ENCODE results near the gene ZNF263. TPM values are rescaled to one million over a fixed set of nuclear protein-coding genes. Genes with fewer than 3 reads are reported as not detected.
A peak's percentile ranks its signal among the peaks of the same experiment; 100 is the strongest.

Gene ZNF263
- total and polyA plus RNA-seq, 2 donors: 26.3 to 30.2 TPM

GRCh38 chr16:3281222-3281820 is 2.0 kb upstream of the ZNF263 start:
- peaks cover 16 to 20% of the 10 kb centered on the region in 2 donors for H3K4me1 ChIP-seq (ENCODE audit: control insufficient read depth in 2 of 2, insufficient read depth in 2 of 2, low read length in 2 of 2)
- WGBS: 98% methylated on average over 6 of the region's 6 CpGs
- peaks cover 0 to 2% of the 10 kb centered on the region in 2 donors for H3K27me3 ChIP-seq (ENCODE audit: control insufficient read depth in 2 of 2, insufficient read depth in 1 of 2, low read length in 1 of 2)
- H3K27ac ChIP-seq (ENCODE audit: low read depth in 1 of 2, low read length in 1 of 2): no peak overlapping the region
- DNase-seq (ENCODE audit: low read depth in 6 of 9, low spot score in 9 of 9): no peak
- H3K9me3 ChIP-seq (ENCODE audit: control insufficient read depth in 2 of 2, insufficient read depth in 1 of 2, low read length in 1 of 2): peaks cover 3 to 25% of the 10 kb centered on the region in 2 donors
- H3K36me3 ChIP-seq (ENCODE audit: control insufficient read depth in 2 of 2, insufficient read depth in 2 of 2, low read length in 1 of 2): peaks cover 14 to 15% of the 10 kb centered on the region in 2 donors
- no peak overlapping the region for H3K4me3 ChIP-seq (ENCODE audit: low read length in 2 of 2)

- WGBS: 15% methylated on average over 29 of the region's 29 CpGs
- peaks cover 16 to 20% of the 10 kb centered on the region in 2 donors for H3K4me1 ChIP-seq (ENCODE audit: control insufficient read depth in 2 of 2, insufficient read depth in 2 of 2, low read length in 2 of 2)
- DNase-seq (ENCODE audit: low read depth in 6 of 9, low spot score in 9 of 9): peak in 4 of 9 donors; percentile 12 to 18 (median 13)
- H3K9me3 ChIP-seq (ENCODE audit: control insufficient read depth in 2 of 2, insufficient read depth in 1 of 2, low read length in 1 of 2): peaks cover 6 to 31% of the 10 kb centered on the region in 2 donors
- H3K36me3 ChIP-seq (ENCODE audit: control insufficient read depth in 2 of 2, insufficient read depth in 2 of 2, low read length in 1 of 2): peaks cover 20 to 24% of the 10 kb centered on the region in 2 donors
- H3K27ac ChIP-seq (ENCODE audit: low read depth in 1 of 2, low read length in 1 of 2): peak overlapping the region; percentile 99
- H3K4me3 ChIP-seq (ENCODE audit: low read length in 2 of 2): peak overlapping the region; percentile 80 to 83
- peaks cover 0 to 2% of the 10 kb centered on the region in 2 donors for H3K27me3 ChIP-seq (ENCODE audit: control insufficient read depth in 2 of 2, insufficient read depth in 1 of 2, low read length in 1 of 2)
Measured at GRCh38 chr16:3282103-3282729, 1.1 kb upstream of the ZNF263 start.

GRCh38 chr16:3283543-3284447 is 504 bp downstream of the ZNF263 start:
- peaks cover 9 to 42% of the 10 kb centered on the region in 2 donors for H3K9me3 ChIP-seq (ENCODE audit: control insufficient read depth in 2 of 2, insufficient read depth in 1 of 2, low read length in 1 of 2)
- H3K4me3 ChIP-seq (ENCODE audit: low read length in 2 of 2): peak overlapping the region; percentile 80 to 83
- no peaks in the 10 kb centered on the region for H3K27me3 ChIP-seq (ENCODE audit: control insufficient read depth in 2 of 2, insufficient read depth in 1 of 2, low read length in 1 of 2)
- peaks cover 16 to 20% of the 10 kb centered on the region in 2 donors for H3K4me1 ChIP-seq (ENCODE audit: control insufficient read depth in 2 of 2, insufficient read depth in 2 of 2, low read length in 2 of 2)
- H3K27ac ChIP-seq (ENCODE audit: low read depth in 1 of 2, low read length in 1 of 2): peak overlapping the region; percentile 99
- peak in 1 of 9 donors; percentile 13 for DNase-seq (ENCODE audit: low read depth in 6 of 9, low spot score in 9 of 9)
- WGBS: 8% methylated on average over 56 of the region's 56 CpGs
- H3K36me3 ChIP-seq (ENCODE audit: control insufficient read depth in 2 of 2, insufficient read depth in 2 of 2, low read length in 1 of 2): peaks cover 26 to 34% of the 10 kb centered on the region in 2 donors

GRCh38 chr16:3285131-3285530 is 1.8 kb downstream of the ZNF263 start:
- no peaks in the 10 kb centered on the region for H3K27me3 ChIP-seq (ENCODE audit: control insufficient read depth in 2 of 2, insufficient read depth in 1 of 2, low read length in 1 of 2)
- no peak overlapping the region for H3K27ac ChIP-seq (ENCODE audit: low read depth in 1 of 2, low read length in 1 of 2)
- H3K4me1 ChIP-seq (ENCODE audit: control insufficient read depth in 2 of 2, insufficient read depth in 2 of 2, low read length in 2 of 2): peaks cover 16 to 20% of the 10 kb centered on the region in 2 donors
- H3K9me3 ChIP-seq (ENCODE audit: control insufficient read depth in 2 of 2, insufficient read depth in 1 of 2, low read length in 1 of 2): peaks cover 20 to 53% of the 10 kb centered on the region in 2 donors
- peaks cover 39 to 48% of the 10 kb centered on the region in 2 donors for H3K36me3 ChIP-seq (ENCODE audit: control insufficient read depth in 2 of 2, insufficient read depth in 2 of 2, low read length in 1 of 2)
- no peak for DNase-seq (ENCODE audit: low read depth in 6 of 9, low spot score in 9 of 9)
- 98% methylated on average over 6 of the region's 6 CpGs for WGBS
- no peak overlapping the region for H3K4me3 ChIP-seq (ENCODE audit: low read length in 2 of 2)

GRCh38 chr16:3289998-3290673 is 6.8 kb downstream of the ZNF263 start:
- H3K27ac ChIP-seq (ENCODE audit: low read depth in 1 of 2, low read length in 1 of 2): no peak overlapping the region
- H3K36me3 ChIP-seq (ENCODE audit: control insufficient read depth in 2 of 2, insufficient read depth in 2 of 2, low read length in 1 of 2): peaks cover 61 to 71% of the 10 kb centered on the region in 2 donors
- no peak overlapping the region for H3K4me3 ChIP-seq (ENCODE audit: low read length in 2 of 2)
- H3K4me1 ChIP-seq (ENCODE audit: control insufficient read depth in 2 of 2, insufficient read depth in 2 of 2, low read length in 2 of 2): peaks cover 0 to under 1% of the 10 kb centered on the region in 2 donors
- whole genome bisulfite sequencing: 98% methylated on average over 16 of the region's 16 CpGs
- DNase-seq (ENCODE audit: low read depth in 6 of 9, low spot score in 9 of 9): no peak
- peaks cover 0 to 1% of the 10 kb centered on the region in 2 donors for H3K27me3 ChIP-seq (ENCODE audit: control insufficient read depth in 2 of 2, insufficient read depth in 1 of 2, low read length in 1 of 2)
- H3K9me3 ChIP-seq (ENCODE audit: control insufficient read depth in 2 of 2, insufficient read depth in 1 of 2, low read length in 1 of 2): peaks cover 37 to 80% of the 10 kb centered on the region in 2 donors

- Histone ChIP-seq H3K4me3 (ENCODE audit: low read length in 2 of 2) (no peak overlapping the region), H3K27me3 (ENCODE audit: control insufficient read depth in 2 of 2, insufficient read depth in 1 of 2, low read length in 1 of 2) (peaks cover 0 to 7% of the 10 kb centered on the region in 2 donors), H3K36me3 (ENCODE audit: control insufficient read depth in 2 of 2, insufficient read depth in 2 of 2, low read length in 1 of 2) (peaks cover 43 to 47% of the 10 kb centered on the region in 2 donors), H3K4me1 (ENCODE audit: control insufficient read depth in 2 of 2, insufficient read depth in 2 of 2, low read length in 2 of 2) (no peaks in the 10 kb centered on the region), H3K9me3 (ENCODE audit: control insufficient read depth in 2 of 2, insufficient read depth in 1 of 2, low read length in 1 of 2) (peaks cover 37 to 76% of the 10 kb centered on the region in 2 donors), H3K27ac (ENCODE audit: low read depth in 1 of 2, low read length in 1 of 2) (no peak overlapping the region)
- 98% methylated on average over 3 of the region's 3 CpGs for WGBS
- DNase-seq (ENCODE audit: low read depth in 6 of 9, low spot score in 9 of 9): no peak
Measured at GRCh38 chr16:3292604-3293003, 9.3 kb downstream of the ZNF263 start.

GRCh38 chr16:3295209-3295608 is 11.9 kb downstream of the ZNF263 start:
- peaks cover 24 to 56% of the 10 kb centered on the region in 2 donors for H3K9me3 ChIP-seq (ENCODE audit: control insufficient read depth in 2 of 2, insufficient read depth in 1 of 2, low read length in 1 of 2)
- DNase-seq (ENCODE audit: low read depth in 6 of 9, low spot score in 9 of 9): no peak
- 64% methylated on average over 45 of the region's 45 CpGs for WGBS
- H3K4me1 ChIP-seq (ENCODE audit: control insufficient read depth in 2 of 2, insufficient read depth in 2 of 2, low read length in 2 of 2): no peaks in the 10 kb centered on the region
- H3K27ac ChIP-seq (ENCODE audit: low read depth in 1 of 2, low read length in 1 of 2): no peak overlapping the region
- no peak overlapping the region for H3K4me3 ChIP-seq (ENCODE audit: low read length in 2 of 2)
- peaks cover 23 to 26% of the 10 kb centered on the region in 2 donors for H3K36me3 ChIP-seq (ENCODE audit: control insufficient read depth in 2 of 2, insufficient read depth in 2 of 2, low read length in 1 of 2)
- peaks cover 0 to 7% of the 10 kb centered on the region in 2 donors for H3K27me3 ChIP-seq (ENCODE audit: control insufficient read depth in 2 of 2, insufficient read depth in 1 of 2, low read length in 1 of 2)

- no peak for DNase-seq (ENCODE audit: low read depth in 6 of 9, low spot score in 9 of 9)
- Histone ChIP-seq H3K36me3 (ENCODE audit: control insufficient read depth in 2 of 2, insufficient read depth in 2 of 2, low read length in 1 of 2) (peaks cover 17 to 20% of the 10 kb centered on the region in 2 donors), H3K27ac (ENCODE audit: low read depth in 1 of 2, low read length in 1 of 2) (no peak overlapping the region), H3K27me3 (ENCODE audit: control insufficient read depth in 2 of 2, insufficient read depth in 1 of 2, low read length in 1 of 2) (peaks cover 0 to 7% of the 10 kb centered on the region in 2 donors), H3K4me3 (ENCODE audit: low read length in 2 of 2) (no peak overlapping the region), H3K9me3 (ENCODE audit: control insufficient read depth in 2 of 2, insufficient read depth in 1 of 2, low read length in 1 of 2) (peaks cover 18 to 50% of the 10 kb centered on the region in 2 donors), H3K4me1 (ENCODE audit: control insufficient read depth in 2 of 2, insufficient read depth in 2 of 2, low read length in 2 of 2) (no peaks in the 10 kb centered on the region)
- 84% methylated on average over 13 of the region's 13 CpGs for WGBS
Measured at GRCh38 chr16:3295783-3296182, 12.5 kb downstream of the ZNF263 start.

Measured in thymus (tissue), 11 donors.